Endodermal cell (in vitro differentiated cells): ENCODE measurements around the gene CDC14B. TPM values are rescaled to one million over a fixed set of nuclear protein-coding genes. Genes with fewer than 3 reads are reported as not detected.
A peak's percentile ranks its signal among the peaks of the same experiment; 100 is the strongest.

Experiments used
- DNase-seq: peaks from one replicate; pipeline ENCODE4 v3.0.0-alpha.2; 2017
- H3K27ac ChIP-seq: 2 replicates; pipeline ENCODE4 v1.5.1; 2013; ENCODE audit warnings: mild to moderate bottlenecking, low read depth, low read length, moderate library complexity
- H3K27me3 ChIP-seq: 2 replicates; pipeline ENCODE4 v1.6.1; 2013; ENCODE audit warnings: mild to moderate bottlenecking, low read length, moderate library complexity; ENCODE audit not compliant: insufficient read depth, control insufficient read depth, poor library complexity, severe bottlenecking
- H3K36me3 ChIP-seq: 2 replicates; pipeline ENCODE4 v1.7.0; 2013; ENCODE audit warnings: mild to moderate bottlenecking, low read length, moderate library complexity; ENCODE audit not compliant: control insufficient read depth, insufficient read depth
- H3K4me1 ChIP-seq: one replicate; pipeline ENCODE4 v1.7.0; 2013; ENCODE audit warnings: low read length; ENCODE audit not compliant: control insufficient read depth, insufficient read depth
- H3K4me3 ChIP-seq: 2 replicates; pipeline ENCODE4 v1.5.1; 2013; ENCODE audit warnings: mild to moderate bottlenecking, low read length, moderate library complexity
- H3K9ac ChIP-seq: 2 replicates; pipeline ENCODE4 v1.6.1; 2013; ENCODE audit warnings: mild to moderate bottlenecking, low read length, moderate library complexity; ENCODE audit not compliant: poor library complexity, severe bottlenecking; ENCODE audit errors: extremely low read depth
- H3K9me3 ChIP-seq: 2 replicates; pipeline ENCODE4 v1.6.1; 2013; ENCODE audit warnings: mild to moderate bottlenecking, low read length, moderate library complexity; ENCODE audit not compliant: control insufficient read depth
- H3K27ac Mint-ChIP-seq: 2 replicates; pipeline ENCODE4 v1.8.0; 2020; ENCODE audit warnings: mixed read lengths
- H3K27me3 Mint-ChIP-seq: 2 replicates; pipeline ENCODE4 v1.8.0; 2021; ENCODE audit warnings: mild to moderate bottlenecking, mixed read lengths; ENCODE audit not compliant: insufficient read depth
- H3K36me3 Mint-ChIP-seq: 2 replicates; pipeline ENCODE4 v1.8.0; 2020; ENCODE audit warnings: low read depth, mixed read lengths
- H3K4me1 Mint-ChIP-seq: 2 replicates; pipeline ENCODE4 v1.8.0; 2020; ENCODE audit warnings: mixed read lengths
- H3K4me3 Mint-ChIP-seq: 2 replicates; pipeline ENCODE4 v1.8.0; 2020; ENCODE audit warnings: mild to moderate bottlenecking, moderate library complexity, mixed read lengths
- H3K9me3 Mint-ChIP-seq: 2 replicates; pipeline ENCODE4 v1.8.0; 2020; ENCODE audit warnings: mild to moderate bottlenecking, mixed read lengths
- WGBS, 2 experiments: methylation state at CpG; one replicate each; pipeline versions ENCODE4 v1.1.5 to v1.1.7; 2013; ENCODE audit warnings: missing lambda C conversion rate in 2 of 2, mixed read lengths in 1 of 2; ENCODE audit not compliant: insufficient coverage in 1 of 2, insufficient read length in 1 of 2; 5-methylcytosine and 5-hydroxymethylcytosine counted together
- long read RNA-seq, 4 experiments: library from polyadenylated mRNA in 2 of 4; library from RNA in 1 of 4; library from capped mRNA in 1 of 4; stranded (forward) in 3 of 4; unstranded in 1 of 4; transcript quantifications; one replicate each; pipeline ENCODE4 v2.0.0, GENCODE V29; 2020 to 2021; ENCODE audit warnings: inconsistent platforms in 1 of 4
- polyA plus RNA-seq, 2 experiments: library from polyadenylated mRNA; stranded (reverse); fragments of 50-300 nt; gene quantifications; one replicate each; pipeline ENCODE4 v1.2.3, GENCODE V29; 2013
- total RNA-seq, 2 donors: library from RNA; stranded (reverse); fragmentation: NEBNext Ultra II Directional in 1 of 2; extraction: Animal tissue kit (Norgen Biotek cat#: 25700) in 1 of 2; gene quantifications; 2 replicates in 1 of 2; 3 replicates in 1 of 2; pipeline ENCODE4 v1.2.1, GENCODE V29; 2021
- TF ChIP-seq, protein P1 (sequence below): fragments of 200-600 bp; sonication (generic); conservative IDR thresholded peaks from 2 replicates; pipeline ENCODE4 v1.5.0; 2021; ENCODE audit warnings: antibody characterized with exemption, mild to moderate bottlenecking

CDC14B gene
- total RNA-seq, result 10 to 100 TPM; 47.5 to 48.3 TPM
- polyA plus RNA-seq (2013, experiment 1 of 2), result 16.4 TPM
- polyA plus RNA-seq (2013, experiment 2 of 2), result 17.9 TPM
- long read RNA-seq, experiment 1, full-length matches to known transcripts, result 4 of 19 reads
- long read RNA-seq, experiment 1, partial matches to known transcripts, result 2 of 19 reads
- long read RNA-seq, experiment 1, other reads (novel, unspliced or antisense), result 13 of 19 reads
- long read RNA-seq, experiment 2, full-length matches to known transcripts, result 42 of 82 reads
- long read RNA-seq, experiment 2, partial matches to known transcripts, result 10 of 82 reads
- long read RNA-seq, experiment 2, other reads (novel, unspliced or antisense), result 30 of 82 reads
- long read RNA-seq, experiment 3, partial matches to known transcripts, result 1 of 20 reads
- long read RNA-seq, experiment 3, other reads (novel, unspliced or antisense), result 16 of 20 reads
- long read RNA-seq, experiment 4, partial matches to known transcripts, result 6 of 10 reads
- long read RNA-seq, experiment 4, other reads (novel, unspliced or antisense), result 4 of 10 reads

DNA sequence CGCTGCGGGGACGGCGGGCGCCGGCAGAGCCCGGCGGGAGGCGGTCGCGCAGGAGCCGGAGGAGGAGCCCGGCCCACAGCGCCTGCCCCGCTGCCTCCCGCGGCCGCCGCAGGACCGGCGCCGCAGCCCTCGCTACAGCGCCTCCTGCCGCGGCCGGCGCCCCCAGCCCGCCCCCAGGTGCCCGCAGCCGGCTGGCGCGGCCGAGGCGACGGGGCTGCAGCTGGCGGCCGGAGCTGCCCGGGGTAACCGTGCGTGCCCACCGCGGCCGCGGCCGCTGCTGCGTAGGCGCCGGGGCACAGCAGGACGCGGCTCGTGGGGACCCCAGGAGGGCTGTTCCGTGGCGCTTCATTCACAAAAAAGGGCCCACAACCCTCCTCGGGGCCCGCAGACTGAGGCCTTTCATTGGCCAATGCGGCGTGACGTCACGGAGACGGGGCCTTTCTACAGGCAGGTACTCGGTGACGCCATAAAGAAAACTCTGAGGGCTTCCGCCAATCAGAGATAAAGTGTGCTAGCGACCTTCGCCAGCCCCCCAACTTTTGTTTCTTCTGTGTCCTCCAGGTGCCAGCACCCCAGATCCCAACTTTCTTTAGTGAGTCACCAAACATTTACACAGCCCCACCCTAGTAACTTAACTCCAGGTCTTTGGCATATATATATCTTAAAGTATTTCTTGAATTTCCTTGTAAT lies at the start of gene CDC14B:
Gene CDC14B (minus strand): TSS at position 353 of the 690 bp plus-strand sequence. CDS start 465 bp downstream, outside the sequence.
- H3K9me3 Mint-ChIP-seq, result no peaks in the 10 kb centered on the region

DNA sequence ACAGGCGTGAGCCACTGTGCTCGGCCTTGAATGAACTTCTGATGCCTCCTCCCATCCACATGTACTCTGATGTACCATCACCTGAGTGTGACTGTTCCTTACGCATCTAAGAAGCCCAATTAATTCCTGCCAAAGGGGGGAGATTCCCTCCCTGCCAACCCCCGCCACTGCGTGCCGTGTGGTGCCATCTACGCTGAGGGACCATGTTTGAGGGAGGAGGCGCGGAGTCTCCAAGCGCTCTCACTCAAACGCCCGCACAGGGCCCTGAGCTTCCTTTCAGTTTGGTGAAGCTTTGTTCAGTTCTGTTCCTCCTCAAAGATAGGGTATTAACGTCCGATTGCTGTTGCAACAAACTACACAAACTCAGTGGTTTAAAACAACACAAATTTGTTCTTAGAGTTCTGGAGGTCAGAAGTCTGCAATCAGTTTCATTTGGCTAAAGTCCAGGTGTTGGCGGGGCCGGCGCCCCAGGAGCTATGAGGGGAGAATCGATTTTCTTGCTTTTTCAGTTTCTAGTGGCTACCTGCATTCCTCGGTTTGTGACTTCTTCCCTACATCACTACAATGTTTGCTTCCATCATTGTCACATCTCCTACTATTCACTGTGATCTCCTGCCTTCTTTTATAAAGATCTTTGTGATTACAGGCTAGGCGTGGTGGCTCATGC lies 49.4 kb upstream of the CDC14B start:
- TF ChIP-seq, protein P1, sequence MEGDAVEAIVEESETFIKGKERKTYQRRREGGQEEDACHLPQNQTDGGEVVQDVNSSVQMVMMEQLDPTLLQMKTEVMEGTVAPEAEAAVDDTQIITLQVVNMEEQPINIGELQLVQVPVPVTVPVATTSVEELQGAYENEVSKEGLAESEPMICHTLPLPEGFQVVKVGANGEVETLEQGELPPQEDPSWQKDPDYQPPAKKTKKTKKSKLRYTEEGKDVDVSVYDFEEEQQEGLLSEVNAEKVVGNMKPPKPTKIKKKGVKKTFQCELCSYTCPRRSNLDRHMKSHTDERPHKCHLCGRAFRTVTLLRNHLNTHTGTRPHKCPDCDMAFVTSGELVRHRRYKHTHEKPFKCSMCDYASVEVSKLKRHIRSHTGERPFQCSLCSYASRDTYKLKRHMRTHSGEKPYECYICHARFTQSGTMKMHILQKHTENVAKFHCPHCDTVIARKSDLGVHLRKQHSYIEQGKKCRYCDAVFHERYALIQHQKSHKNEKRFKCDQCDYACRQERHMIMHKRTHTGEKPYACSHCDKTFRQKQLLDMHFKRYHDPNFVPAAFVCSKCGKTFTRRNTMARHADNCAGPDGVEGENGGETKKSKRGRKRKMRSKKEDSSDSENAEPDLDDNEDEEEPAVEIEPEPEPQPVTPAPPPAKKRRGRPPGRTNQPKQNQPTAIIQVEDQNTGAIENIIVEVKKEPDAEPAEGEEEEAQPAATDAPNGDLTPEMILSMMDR, result no peak
- H3K4me3 ChIP-seq, result no peak overlapping the region
- H3K27me3 Mint-ChIP-seq, result no peaks in the 10 kb centered on the region
- no peak overlapping the region for H3K27ac ChIP-seq
- H3K36me3 Mint-ChIP-seq, result no peaks in the 10 kb centered on the region
- WGBS, 2 experiments, result 95 to 97% methylated on average over 11 to 20 of the region's 20 CpGs
- H3K9ac ChIP-seq, result no peak overlapping the region
- H3K27me3 ChIP-seq, result no peaks in the 10 kb centered on the region
- H3K4me1 Mint-ChIP-seq, result no peaks in the 10 kb centered on the region
- H3K36me3 ChIP-seq, result no peaks in the 10 kb centered on the region
- no peak overlapping the region for H3K27ac Mint-ChIP-seq
- no peak overlapping the region for H3K4me3 Mint-ChIP-seq
- no peaks in the 10 kb centered on the region for H3K4me1 ChIP-seq
- peaks cover 33% of the 10 kb centered on the region for H3K9me3 Mint-ChIP-seq
- DNase-seq, result no peak
- H3K9me3 ChIP-seq, result peaks cover 9% of the 10 kb centered on the region

More for the DNA sequence above, at the start of gene CDC14B:
- Mint-ChIP-seq H3K4me1 (peaks cover 31% of the 10 kb centered on the region), H3K27me3 (peaks cover 4% of the 10 kb centered on the region), H3K36me3 (no peaks in the 10 kb centered on the region), H3K4me3 (peak within 1 kb of the TSS; percentile 63), H3K27ac (peak within 1 kb of the TSS; percentile 92)
- Histone ChIP-seq H3K4me1 (peaks cover 8% of the 10 kb centered on the region), H3K27me3 (no peaks in the 10 kb centered on the region), H3K36me3 (no peaks in the 10 kb centered on the region), H3K9me3 (no peaks in the 10 kb centered on the region), H3K4me3 (peak within 1 kb of the TSS; percentile 91), H3K9ac (peak within 1 kb of the TSS; percentile 47), H3K27ac (no peak within 1 kb of the TSS)
- peak; percentile 96 for DNase-seq
- TF ChIP-seq, protein P1, result no peak
- 0 to 1% methylated on average over 23 to 66 of the region's 66 CpGs for WGBS, 2 experiments

DNA sequence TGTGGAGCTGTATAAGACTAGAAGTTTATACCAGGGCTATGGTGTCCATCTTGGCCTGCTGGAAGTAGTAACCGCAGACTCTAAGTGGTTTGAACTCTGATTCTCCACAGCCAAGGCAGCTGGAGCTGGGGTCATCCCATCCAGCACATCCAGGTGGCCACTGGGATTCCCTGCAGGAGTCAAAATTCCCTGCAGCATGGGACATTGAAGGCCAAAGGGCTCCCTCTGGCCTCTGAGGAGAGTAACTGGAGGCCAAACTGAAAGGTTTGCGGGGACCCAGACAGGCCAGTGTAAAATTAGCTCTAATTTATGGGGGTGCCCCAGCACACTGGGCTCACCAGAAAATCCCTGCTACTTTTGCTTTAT lies 47.7 kb upstream of the CDC14B start:
- 88 to 100% methylated on average over 2 of the region's 2 CpGs for WGBS, 2 experiments
- Histone ChIP-seq H3K4me3 (no peak overlapping the region), H3K4me1 (no peaks in the 10 kb centered on the region), H3K27me3 (no peaks in the 10 kb centered on the region), H3K27ac (no peak overlapping the region), H3K36me3 (no peaks in the 10 kb centered on the region), H3K9ac (no peak overlapping the region), H3K9me3 (peaks cover 9% of the 10 kb centered on the region)
- H3K36me3 Mint-ChIP-seq, result no peaks in the 10 kb centered on the region
- TF ChIP-seq, protein P1, result no peak
- H3K4me3 Mint-ChIP-seq, result no peak overlapping the region
- DNase-seq, result peak; percentile 53
- H3K27ac Mint-ChIP-seq, result no peak overlapping the region
- H3K27me3 Mint-ChIP-seq, result no peaks in the 10 kb centered on the region
- H3K4me1 Mint-ChIP-seq, result no peaks in the 10 kb centered on the region
- peaks cover 27% of the 10 kb centered on the region for H3K9me3 Mint-ChIP-seq
